Colon (tissue), 2 donors: ENCODE data around the gene FGF9.

Experiments used
- FAIRE-seq: peaks from 2 replicates; lab custom pipeline; 2012; peaks lifted over from hg19 to GRCh38; lab: Jason Lieb, UNC
- donor health status: control.
- donor health status: control.

The FGF9 gene

DNA sequence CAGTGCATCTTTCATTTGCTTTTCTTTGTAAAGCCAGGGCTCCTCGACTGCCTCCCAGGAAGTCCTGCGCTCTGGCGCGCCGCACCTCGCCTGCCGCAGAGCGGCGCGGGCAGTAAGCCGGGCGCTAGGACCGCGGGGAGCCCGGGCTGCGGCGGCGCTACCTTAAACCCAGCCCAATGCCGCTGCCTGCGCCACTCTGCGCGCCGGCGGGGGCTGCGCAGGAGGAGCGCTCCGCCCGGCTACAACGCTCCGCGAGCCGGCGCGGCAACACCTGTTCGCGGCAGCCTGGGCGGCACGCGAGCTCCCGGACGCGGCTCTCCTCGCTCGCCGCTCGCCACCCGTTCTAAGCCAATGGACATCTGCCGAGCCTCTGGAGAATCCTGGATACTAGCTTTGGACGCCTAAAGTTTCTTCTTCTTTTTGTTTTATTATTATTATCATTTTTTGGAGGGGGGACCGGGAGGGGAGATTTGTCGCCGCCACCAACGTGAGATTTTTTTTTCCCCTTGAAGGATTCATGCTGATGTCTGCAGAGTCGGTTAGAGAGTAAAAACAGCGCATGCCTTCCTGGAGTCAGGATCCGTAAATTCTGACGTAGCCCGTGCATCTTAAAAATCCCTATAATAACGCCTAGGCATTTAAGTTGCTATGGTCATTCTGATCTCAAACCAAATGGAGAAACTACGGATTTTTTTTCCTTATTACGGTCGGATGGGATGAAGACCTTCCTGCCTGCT is at the start of gene FGF9:
TSS of gene FGF9 (plus strand) at position 191 of the 737 bp plus-strand sequence. CDS start 840 bp downstream, outside the sequence.
- FAIRE-seq, result no peak

DNA sequence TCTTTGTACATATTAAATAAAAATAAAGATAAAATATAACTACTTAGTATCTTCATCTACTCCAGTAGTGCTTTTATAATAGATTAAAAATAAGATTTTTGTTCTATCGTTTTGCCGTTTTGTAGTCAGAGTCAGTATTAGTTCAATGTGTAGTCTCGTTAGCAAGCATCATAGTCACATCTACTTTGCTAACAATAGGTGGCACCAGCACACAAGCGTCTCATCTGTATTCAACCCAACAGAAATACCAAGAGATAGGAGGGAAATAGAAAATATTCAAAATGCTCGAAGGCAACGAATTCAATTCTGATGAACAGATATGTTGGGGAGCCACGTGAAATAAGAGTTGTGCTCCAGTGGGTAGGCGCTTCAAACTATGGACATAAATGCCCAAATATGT is 45.5 kb upstream of the FGF9 start:
- peak; percentile 88 for FAIRE-seq

DNA sequence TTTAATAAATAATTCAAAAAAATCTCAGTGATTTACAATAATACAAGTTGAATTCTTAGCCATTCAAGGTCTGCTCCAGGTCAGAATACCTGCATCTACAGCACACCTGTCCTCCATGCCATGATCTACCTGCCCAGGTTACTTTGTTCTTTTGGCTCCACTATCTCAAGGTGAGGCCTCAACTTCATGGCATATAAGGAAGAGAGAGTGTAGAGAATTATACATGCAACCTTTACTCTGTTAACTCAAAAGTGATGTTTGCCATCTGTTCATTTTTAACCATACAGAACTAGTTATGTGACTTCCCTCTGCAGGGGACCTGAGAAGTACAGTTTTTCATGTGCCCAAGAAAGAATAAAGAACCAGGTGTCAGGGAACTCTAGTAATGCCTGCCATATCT is 38.7 kb upstream of the FGF9 start:
- no peak for FAIRE-seq

DNA sequence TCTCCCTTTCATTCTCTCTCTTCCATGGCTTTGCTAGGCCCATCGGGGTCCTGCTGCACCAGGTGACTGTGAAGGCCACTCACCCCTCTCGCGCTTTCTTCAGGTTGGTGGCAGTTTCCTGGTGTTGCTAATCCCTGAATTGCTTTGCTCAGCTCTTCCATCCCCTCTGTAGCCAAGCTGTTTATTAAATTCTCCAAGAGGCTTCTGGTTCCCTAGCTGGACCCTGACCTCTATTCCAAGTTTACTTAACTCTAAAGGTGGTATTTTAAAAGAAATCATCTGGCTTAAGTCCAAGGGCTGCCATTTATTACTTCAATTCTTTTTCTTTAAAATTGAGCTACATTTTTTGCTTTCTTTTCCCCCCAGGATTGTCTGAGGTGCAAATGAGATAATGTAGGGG is 34.2 kb upstream of the FGF9 start:
- FAIRE-seq, result no peak

DNA sequence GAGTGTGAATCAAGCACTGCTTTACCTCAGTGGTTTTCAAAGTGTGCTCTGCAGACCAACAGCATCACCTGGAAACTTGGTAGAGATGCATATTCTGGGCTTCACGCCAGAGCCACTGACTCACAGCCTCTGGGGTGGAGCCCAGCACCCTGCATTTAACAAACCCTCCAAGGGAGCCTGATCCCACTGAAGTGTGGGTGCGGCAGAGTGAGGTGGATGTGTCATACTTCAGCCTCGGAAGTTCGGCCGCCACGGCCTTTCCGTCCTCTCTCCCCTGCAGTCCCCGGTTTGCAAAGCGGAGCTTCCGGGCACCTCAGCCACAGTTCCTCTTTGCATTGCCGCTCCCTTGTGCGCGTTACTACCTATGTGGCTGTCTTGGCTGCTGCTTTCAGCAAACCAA is 33.6 kb upstream of the FGF9 start:
- no peak for FAIRE-seq

DNA sequence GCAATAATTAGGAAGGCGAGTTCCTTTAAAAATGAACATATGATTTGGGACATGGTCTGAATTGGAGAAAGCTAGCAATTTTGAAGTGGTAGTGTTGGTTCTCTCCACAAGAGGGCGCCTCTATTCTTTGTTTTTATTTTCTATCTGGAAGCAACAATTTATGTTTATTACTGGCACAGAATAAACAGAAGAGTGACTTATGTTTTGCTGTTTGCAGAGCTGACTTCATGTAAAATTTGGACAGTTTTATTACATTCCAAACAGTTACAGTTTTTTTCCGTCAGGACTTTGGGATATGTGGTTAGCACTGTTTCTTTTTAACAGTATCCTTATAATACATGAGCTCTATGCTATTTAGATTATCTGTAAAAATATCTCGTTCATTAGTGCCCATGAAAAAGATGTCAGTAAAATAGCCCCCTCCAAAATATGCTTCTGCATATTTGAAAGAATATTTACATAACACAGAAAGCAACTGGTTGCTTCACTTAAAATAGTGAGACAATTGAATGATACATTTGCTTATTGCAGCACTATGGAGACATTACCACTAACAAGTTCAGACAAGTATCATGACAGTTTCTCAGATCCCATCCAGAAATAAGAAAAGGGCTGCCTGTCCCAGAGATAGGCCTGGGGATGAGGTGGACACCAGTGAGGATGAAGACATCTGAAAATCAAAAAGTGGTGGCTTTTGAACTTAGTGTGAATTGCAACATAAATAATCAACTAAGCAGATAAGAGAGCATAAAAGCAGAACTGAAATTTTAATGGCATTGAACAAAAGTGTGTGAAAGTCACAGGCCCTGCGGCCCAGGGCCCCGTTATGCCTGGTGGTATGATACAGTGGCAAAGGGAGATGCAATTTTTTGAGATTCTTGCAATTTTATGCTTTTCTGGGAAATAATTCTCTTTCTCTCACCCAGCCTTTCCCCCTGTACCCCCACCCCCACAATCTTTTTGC is 32.3 kb upstream of the FGF9 start:
- FAIRE-seq, result no peak

DNA sequence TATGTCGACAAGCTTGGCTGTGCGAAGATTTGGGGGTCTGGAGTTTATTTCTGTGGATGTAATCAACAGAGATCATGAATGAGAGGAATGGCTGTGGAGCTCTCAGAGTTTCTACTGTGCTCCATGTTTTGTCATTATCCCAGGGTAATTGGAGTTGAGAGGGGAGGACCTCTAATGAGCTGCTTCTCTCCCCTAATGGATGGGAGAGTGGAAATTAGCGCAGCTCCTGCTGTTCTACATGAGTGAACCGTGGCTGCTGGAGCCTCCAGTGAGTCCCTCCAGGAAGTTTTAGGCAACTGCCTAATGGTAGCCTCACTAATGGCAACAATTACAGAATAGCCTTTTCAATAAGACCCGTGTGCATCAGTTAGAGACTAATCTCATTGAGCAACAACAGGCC is 31.3 kb upstream of the FGF9 start:
- FAIRE-seq, result no peak

DNA sequence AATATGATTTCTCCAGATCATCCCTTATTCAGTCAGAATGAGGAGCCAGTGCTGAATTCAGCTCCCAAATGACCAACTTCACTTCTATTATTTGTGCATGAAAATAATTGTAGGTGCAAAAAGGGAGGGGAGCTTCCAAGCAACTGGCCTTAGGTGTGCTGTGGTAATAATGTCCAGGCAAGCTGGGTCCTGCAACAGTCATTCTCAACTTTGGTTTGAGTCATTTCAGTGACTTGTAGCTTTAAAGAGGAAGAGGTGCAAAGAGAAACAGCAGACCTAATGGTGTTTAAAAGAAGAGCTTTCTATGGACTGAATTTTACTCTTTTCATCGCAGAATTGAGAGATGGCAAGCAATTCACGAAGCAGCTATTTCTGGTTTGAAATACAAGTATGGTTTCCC is 29.2 kb upstream of the FGF9 start:
- FAIRE-seq, result no peak

DNA sequence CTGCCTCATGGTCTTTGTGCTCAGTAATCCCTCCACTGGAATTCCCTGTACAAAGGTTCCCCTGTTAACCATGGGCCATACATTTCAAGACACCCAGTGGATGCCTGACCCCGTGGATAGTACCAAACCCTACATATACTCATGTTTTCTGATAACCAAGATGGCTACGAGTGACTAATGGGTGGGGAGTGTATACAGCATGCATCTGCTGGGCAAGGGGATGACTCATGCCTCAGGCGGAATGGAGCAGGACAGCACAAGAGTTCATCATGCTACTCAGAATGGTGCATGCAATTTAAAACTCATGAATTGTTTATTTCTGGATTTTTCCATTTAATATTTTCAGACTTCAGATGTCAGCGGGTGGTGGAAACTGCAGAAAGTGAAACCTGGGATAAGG is 13.3 kb upstream of the FGF9 start:
- FAIRE-seq, result no peak

DNA sequence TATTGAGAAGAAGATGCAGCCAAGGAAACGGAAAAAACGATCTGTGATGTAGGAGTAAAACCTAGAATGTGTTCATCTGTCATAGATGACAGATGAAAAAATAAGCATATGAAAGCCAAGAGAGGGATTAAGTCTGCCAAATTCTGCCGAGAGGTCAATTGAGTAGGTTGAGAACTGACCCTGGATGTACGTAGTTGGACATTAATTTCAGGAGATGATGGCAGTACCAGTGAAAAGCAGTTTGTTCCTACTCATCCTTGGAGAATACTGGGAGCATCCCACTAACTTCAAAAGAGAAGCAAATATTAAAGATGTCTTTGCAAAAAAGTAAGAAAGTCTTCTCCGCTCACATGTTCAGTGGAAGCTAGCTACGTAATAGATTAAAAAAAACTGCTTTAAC is 11.8 kb upstream of the FGF9 start:
- FAIRE-seq, result no peak

DNA sequence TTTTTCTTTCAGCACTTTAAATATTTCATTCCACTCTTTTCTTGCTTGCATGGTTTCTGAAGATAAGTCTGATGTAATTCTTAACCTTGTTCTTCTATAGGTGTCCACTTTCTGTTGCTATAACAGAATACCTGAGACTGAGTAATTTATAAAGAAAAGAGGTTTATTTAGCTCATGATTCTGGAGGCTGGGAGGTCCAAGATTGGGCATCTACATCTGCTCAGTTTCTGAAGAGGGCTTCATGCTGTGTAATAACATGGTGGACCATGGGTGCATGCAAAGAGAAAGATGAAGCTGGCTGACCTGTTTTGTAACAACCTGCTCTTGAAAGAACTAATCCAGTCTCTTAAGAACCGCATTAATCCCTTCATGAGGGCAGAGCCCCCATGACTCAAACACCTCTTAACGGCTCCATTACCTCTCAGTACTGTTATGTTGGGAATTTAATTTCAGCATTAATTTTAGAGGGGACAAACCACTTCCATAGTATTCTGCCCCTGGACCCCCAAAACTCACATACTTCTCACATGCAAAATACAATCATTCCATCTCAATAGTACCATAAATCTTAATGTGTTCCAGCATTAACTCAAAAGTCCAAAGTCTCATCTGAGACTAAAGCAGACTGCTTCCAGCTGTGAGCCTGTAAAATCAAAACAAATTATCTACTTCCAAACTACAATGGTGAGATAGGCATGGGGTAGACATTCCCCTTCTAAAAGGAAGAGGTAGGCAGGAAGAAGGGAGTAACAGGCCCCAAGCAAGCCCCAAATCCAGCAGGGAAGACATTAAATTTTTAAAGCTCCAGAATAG is 9.6 kb upstream of the FGF9 start:
- FAIRE-seq, result no peak

DNA sequence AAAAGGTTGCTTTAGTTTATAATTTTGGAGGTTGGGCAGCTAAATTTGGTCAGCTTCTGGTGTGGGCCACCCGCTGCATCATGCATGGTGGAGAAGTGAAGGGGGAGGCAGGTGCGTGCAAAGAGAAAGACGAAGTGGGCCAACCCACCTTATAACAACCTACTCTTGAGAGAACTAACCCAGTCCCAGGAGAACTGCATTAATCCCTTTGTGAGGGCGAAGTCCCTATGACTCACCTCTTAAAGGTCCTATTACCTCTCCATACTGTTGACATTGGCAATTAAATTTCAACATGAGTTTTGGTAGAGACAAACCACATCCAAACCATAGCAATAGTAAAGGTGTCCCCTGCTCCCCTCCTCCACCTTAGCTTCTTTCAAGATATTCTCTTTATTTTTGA is 7.7 kb upstream of the FGF9 start:
- FAIRE-seq, result no peak

DNA sequence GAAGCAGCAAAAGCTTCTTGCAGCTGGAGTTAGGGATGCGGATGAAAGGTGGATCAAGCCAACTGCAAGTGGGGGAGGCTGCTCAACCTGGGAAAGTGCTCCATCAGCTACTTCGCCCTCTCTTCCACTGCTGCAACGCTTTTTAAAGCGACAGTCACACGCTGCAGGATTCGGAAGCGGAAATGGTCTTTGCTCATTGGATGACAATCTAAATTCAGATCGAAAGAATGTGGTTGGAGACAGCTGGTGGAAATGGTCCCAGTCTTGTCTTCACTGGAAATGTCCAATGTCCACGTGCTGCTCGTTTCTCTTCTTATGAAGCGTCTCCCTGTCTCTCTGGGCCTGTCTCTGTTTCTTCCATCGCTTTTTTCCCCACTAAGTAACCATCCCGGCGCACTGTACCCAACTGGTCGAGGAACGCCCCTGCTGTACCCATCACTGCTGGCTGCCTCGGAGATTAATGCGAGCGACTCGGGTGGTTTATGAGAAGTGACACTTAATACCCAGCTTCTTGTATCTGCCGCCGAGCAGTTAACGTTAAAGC is 2.1 kb upstream of the FGF9 start:
- FAIRE-seq, result no peak

DNA sequence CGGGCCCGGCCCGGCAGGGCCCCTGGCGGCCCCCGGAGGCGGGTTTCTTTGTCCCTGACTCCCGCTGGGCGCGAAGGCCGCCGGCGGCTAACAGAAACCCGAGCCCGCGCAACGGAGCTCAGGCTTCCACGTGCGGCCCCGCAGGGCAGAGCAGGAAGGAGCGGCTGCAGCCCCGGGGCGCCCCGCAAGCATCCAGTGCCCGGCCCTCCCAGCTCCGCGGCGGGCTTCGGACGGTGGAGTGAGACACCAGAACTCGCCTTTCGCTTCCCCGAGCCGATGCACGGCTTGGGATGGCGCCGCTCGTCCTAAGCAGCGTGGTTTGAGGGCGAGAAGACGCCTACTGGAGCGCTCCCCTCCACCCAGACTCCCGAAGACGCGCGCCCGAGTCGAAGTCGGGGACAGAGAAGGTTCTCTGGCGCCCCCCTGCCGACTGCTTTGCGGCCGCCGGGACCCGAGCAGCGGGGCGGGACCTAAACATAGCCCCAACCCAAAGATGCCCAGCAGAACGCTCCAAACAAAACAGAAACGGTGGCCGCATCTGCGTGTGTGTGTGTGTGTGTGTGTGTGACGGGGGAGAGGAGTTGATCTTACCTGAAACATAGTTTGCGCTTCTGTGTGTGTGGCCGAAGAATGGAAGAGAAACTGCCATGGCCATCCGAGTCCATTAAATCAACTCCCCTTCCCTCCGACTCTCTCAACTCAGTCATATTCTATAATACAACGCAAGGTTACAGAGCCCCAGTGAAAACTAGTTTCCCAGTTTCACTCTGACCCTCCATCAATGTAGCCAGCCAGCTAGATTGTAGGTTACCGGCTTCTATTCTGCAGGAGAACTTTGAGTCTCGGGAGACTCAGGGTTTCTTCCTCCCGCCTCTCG is 629 bp upstream of the FGF9 start:
- FAIRE-seq, result no peak

DNA sequence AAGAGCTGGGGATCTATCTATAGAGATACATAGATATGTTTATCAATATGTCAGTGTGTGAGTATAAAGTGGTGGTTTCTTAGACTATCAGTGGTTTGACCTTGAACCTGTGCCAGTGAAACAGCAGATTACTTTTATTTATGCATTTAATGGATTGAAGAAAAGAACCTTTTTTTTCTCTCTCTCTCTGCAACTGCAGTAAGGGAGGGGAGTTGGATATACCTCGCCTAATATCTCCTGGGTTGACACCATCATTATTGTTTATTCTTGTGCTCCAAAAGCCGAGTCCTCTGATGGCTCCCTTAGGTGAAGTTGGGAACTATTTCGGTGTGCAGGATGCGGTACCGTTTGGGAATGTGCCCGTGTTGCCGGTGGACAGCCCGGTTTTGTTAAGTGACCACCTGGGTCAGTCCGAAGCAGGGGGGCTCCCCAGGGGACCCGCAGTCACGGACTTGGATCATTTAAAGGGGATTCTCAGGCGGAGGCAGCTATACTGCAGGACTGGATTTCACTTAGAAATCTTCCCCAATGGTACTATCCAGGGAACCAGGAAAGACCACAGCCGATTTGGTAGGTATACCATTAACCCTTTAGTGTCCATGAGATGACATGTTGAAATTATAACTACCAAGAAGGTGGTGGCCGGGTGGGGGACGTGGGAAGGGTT is 880 bp downstream of the FGF9 start:
- FAIRE-seq, result no peak

DNA sequence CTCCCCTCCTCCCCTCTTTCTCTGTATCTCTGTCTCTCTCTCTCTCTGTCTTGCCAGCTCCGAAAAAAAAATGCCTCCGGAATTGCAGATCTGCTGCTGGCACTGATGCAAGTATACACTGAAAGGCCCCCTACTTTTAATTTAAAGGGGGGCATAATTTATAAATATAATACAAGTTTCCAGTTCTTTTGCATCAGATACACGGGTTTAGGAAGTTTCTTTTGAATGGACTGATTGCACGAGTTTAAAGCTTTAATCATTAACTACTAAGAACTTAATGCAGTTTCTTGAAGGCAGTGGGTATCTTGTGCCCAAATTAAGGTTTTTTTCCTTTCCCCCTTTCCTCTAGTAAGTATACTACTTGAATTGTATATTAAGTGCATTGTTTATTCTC is 1.4 kb downstream of the FGF9 start:
- no peak for FAIRE-seq

DNA sequence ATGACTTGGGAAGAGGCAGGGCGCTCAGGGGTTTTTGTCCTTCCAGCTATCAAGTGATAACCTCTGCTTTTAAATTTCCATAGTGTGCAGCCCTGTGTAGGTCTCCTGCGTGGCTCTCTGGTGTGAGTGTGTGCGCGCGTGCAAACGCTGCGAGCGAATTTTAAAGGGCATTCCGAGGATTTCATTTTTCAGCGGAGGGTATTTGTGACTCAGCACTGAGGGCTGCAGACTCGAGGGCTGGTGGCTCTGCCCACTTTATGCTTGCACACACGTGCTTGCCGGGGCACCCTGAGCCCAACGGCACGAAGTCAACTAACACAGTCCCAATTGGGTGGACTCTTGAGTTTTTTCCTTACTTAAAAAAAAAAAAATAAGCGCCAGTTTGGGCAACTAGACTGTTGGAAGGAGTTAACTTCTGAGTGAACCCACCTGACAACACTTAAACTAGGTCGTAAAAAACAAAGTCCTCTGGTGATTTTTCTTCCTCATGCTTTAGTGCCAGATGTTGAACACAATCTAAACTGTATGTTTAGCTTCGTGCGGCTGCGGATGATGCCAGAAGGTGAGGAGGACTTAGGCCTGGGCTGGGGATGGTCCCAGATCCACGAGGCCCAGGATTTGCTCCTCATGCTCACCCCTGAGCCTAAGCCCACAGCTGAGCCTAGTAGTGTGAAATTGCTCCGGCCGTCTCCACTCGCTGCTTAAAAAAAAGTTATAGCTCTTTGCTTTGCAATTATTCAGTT is 2.1 kb downstream of the FGF9 start:
- FAIRE-seq, result no peak

DNA sequence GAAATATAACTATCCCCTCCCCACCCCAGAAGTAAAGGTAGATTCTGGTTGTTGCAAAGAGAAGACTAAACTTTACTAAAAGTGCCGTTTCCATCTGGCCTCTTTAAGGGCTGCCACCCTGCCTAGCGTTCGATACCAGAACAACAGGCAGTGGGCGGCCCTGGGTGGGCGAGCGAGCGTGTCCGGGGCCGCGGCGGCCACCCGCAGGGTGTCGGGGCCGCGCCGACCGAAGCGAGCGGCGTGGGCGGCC is 2.6 kb downstream of the FGF9 start:
- FAIRE-seq, result no peak

DNA sequence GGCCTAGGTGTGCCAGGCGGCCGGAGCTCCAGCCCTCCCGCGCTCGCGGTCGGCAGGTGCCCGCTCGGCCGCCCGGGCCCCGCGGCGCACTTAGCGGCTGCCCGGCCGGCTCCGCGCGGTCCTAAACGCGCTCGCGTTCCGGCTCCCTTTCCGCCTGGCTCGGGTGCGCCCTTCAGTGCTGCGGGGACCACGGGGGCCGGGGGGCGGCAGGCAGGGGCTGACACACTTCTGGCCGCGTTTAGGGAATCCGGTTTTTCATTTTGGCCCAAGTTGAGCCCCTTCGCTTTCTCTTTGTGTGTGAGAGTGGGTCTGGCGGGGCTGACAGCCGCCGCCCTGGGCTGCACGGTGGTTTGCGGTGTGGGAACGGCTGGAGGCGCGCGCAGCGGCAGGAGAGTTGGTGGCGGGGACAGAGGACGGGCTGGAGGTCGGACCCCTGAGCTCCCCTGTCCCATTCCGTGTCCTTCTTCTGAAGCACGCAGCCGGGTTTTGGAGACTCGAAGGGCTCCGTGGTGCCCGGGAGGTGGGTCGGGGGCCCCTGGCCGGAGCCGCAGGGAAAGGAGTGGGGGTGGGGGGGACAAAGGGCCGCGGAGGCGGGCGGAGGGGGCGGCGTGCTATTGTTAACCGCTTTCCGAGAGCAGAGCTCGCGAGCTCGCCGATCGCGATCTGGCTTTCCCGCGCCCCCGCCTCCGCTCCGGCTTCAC is 3.1 kb downstream of the FGF9 start:
- FAIRE-seq, result no peak
